ENCODE data around the gene TFDP2. TPM values are rescaled to one million over a fixed set of nuclear protein-coding genes. Genes with fewer than 3 reads are reported as not detected.

The TFDP2 gene
- total RNA-seq, 3 donors from 2014 or later (not counting 1 experiment from before 2014, with no cell fraction given), result 134 to 154 (median 142) TPM

DNA sequence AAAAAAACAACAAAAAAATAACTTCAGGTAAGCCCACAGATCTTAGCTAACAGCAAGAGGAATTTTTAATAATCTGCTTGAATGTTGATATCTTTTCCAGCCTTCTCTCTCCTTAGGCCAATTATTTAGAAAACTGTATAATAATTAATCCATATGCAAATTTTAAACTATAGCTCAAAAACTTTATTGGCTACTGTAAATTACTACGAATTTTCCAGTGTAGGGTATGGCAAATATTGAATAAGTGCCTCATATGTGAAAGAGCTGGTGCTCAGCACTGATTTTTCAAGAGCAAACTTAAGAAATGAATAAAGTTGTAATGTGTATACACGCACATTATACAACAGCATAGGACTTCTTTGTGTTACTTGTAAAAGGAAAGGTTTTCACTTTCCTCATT is 123.0 kb downstream of the TFDP2 start:
- Histone ChIP-seq H3K4me1 (ENCODE audit: control insufficient read depth, insufficient read depth, low read length) (peaks cover 5% of the 10 kb centered on the region), H3K4me3 (ENCODE audit: low read length) (no peak overlapping the region), H3K27me3 (ENCODE audit: control insufficient read depth, insufficient read depth, low read length) (no peaks in the 10 kb centered on the region), H3K36me3 (ENCODE audit: control insufficient read depth, insufficient read depth, low read length) (no peaks in the 10 kb centered on the region), H3K27ac (ENCODE audit: low read length) (no peak overlapping the region), H3K9me3 (ENCODE audit: control insufficient read depth, insufficient read depth, low read length) (no peaks in the 10 kb centered on the region)
- intact Hi-C loops (cut with micrococcal nuclease), result loop anchor here (5.0 kb wide), 1 partner anchor 289 kb away; the partner anchor contains the start of gene RNF7
- H3K4me3 Mint-ChIP-seq, result peak overlapping the region; percentile 0
- TF ChIP-seq, protein P1, sequence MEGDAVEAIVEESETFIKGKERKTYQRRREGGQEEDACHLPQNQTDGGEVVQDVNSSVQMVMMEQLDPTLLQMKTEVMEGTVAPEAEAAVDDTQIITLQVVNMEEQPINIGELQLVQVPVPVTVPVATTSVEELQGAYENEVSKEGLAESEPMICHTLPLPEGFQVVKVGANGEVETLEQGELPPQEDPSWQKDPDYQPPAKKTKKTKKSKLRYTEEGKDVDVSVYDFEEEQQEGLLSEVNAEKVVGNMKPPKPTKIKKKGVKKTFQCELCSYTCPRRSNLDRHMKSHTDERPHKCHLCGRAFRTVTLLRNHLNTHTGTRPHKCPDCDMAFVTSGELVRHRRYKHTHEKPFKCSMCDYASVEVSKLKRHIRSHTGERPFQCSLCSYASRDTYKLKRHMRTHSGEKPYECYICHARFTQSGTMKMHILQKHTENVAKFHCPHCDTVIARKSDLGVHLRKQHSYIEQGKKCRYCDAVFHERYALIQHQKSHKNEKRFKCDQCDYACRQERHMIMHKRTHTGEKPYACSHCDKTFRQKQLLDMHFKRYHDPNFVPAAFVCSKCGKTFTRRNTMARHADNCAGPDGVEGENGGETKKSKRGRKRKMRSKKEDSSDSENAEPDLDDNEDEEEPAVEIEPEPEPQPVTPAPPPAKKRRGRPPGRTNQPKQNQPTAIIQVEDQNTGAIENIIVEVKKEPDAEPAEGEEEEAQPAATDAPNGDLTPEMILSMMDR (IDR thresholded peaks at IDR 0.05), result no peak
- no peaks in the 10 kb centered on the region for H3K27me3 Mint-ChIP-seq (ENCODE audit: low read depth in 2 of 2)
- peak overlapping the region; percentile 4 to 91 for H3K27ac Mint-ChIP-seq
- DNase-seq (no peak), ATAC-seq (no peak)
- no peaks in the 10 kb centered on the region for H3K36me3 Mint-ChIP-seq
- peaks cover 34 to 44% of the 10 kb centered on the region in 2 donors for H3K4me1 Mint-ChIP-seq
- H3K9me3 Mint-ChIP-seq, result no peaks in the 10 kb centered on the region
- WGBS (ENCODE audit: insufficient coverage), result 67% methylated on average over 1 of the region's 2 CpGs

DNA sequence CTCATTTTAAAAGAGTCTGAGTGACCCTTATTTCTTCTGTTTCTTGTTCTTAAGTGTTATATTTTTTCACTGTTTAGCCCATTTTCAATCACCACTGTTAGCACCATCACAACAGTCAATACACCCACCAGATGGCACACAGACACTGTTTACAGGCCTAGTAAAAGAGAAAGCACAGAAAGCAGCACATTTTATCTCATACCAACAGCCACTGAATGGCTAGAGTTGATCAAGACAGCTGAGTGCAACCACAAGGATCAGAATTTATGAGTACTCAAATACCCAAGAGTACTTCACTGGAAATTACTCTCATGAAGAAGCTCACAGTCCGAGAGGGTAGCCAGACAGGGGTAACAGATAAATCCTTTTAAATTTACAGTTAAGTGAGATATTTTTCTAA is 127.0 kb downstream of the TFDP2 start:
- Histone ChIP-seq H3K27me3 (ENCODE audit: control insufficient read depth, insufficient read depth, low read length) (no peaks in the 10 kb centered on the region), H3K27ac (ENCODE audit: low read length) (no peak overlapping the region), H3K4me3 (ENCODE audit: low read length) (no peak overlapping the region), H3K36me3 (ENCODE audit: control insufficient read depth, insufficient read depth, low read length) (no peaks in the 10 kb centered on the region), H3K9me3 (ENCODE audit: control insufficient read depth, insufficient read depth, low read length) (no peaks in the 10 kb centered on the region), H3K4me1 (ENCODE audit: control insufficient read depth, insufficient read depth, low read length) (peaks cover 7% of the 10 kb centered on the region)
- TF ChIP-seq, protein P1 (IDR thresholded peaks at IDR 0.05), result peak; percentile 20
- Mint-ChIP-seq H3K27me3 (ENCODE audit: low read depth in 2 of 2) (no peaks in the 10 kb centered on the region), H3K4me1 (peaks cover 35 to 38% of the 10 kb centered on the region in 2 donors), H3K4me3 (peak overlapping the region; percentile 1), H3K27ac (peak overlapping the region; percentile 72 to 78), H3K36me3 (no peaks in the 10 kb centered on the region), H3K9me3 (no peaks in the 10 kb centered on the region)
- ATAC-seq, result peak; percentile 85 to 90 (median 86)
- intact Hi-C loops (cut with micrococcal nuclease), result loop anchor here (2.0 to 5.0 kb wide), 2 partner anchors 125 to 258 kb away; partner anchors contain the start of gene TFDP2
- peak in 1 of 2 donors; percentile 22 for DNase-seq
- WGBS (ENCODE audit: insufficient coverage), result no CpG with 5 or more reads among the region's 1 CpG

DNA sequence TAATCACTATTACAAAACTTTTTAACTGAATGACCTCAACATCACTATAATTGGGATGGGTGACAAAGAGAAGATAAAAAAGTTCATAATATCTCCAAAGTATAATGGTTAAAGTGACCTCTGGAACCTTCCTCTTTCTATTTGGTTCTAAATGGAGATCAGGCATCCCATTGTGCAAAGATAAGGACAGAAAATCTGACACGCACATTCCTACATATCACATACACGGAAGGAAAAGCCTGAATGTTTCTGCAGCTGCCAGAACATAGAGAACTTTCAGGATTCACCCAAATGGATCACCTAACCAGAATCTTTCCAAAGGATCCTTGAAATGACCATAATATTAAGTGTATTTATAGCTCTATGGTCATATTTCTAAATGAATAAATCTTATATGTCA is 128.2 kb downstream of the TFDP2 start:
- no peaks in the 10 kb centered on the region for H3K27me3 Mint-ChIP-seq (ENCODE audit: low read depth in 2 of 2)
- intact Hi-C loops (cut with micrococcal nuclease), result loop anchor here (5.0 kb wide), 1 partner anchor 126 kb away; the partner anchor contains the start of gene TFDP2
- ATAC-seq, result no peak
- peaks cover 33 to 37% of the 10 kb centered on the region in 2 donors for H3K4me1 Mint-ChIP-seq
- no peaks in the 10 kb centered on the region for H3K9me3 ChIP-seq (ENCODE audit: control insufficient read depth, insufficient read depth, low read length)
- H3K27ac ChIP-seq (ENCODE audit: low read length), result no peak overlapping the region
- H3K27ac Mint-ChIP-seq, result peak overlapping the region; percentile 72 to 78
- no peak for DNase-seq
- no peaks in the 10 kb centered on the region for H3K9me3 Mint-ChIP-seq
- H3K36me3 Mint-ChIP-seq, result no peaks in the 10 kb centered on the region
- H3K36me3 ChIP-seq (ENCODE audit: control insufficient read depth, insufficient read depth, low read length), result no peaks in the 10 kb centered on the region
- 93% methylated on average over 2 of the region's 2 CpGs for WGBS (ENCODE audit: insufficient coverage)
- H3K4me1 ChIP-seq (ENCODE audit: control insufficient read depth, insufficient read depth, low read length), result peaks cover 5% of the 10 kb centered on the region
- H3K4me3 ChIP-seq (ENCODE audit: low read length), result no peak overlapping the region
- TF ChIP-seq, protein P1 (IDR thresholded peaks at IDR 0.05), result no peak
- H3K27me3 ChIP-seq (ENCODE audit: control insufficient read depth, insufficient read depth, low read length), result no peaks in the 10 kb centered on the region
- no peak overlapping the region for H3K4me3 Mint-ChIP-seq

DNA sequence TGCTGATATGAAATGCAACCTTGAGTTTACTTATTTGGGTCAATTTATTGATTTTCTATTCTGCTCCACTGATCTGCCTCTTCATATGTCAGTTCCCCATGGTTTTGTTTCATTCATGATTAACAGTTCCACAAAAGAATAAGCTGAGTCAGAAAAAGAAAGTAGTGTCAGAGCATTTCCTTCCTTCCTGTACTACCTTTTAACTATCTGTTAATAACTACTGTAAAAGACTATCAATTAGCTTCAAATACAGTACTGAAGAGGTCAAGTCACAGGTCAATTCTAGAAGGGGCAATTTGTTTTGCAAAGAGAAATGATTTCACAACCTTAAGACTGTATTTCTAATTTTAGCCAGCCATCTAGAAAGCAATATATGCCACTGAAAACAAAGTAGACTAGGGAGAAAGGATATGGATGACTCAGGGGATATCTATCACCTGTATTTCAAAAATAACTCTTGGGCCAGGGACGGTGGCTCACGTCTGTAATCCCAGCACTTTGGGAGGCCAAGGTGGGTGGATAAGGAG is 129.5 kb downstream of the TFDP2 start:
- intact Hi-C loops (cut with micrococcal nuclease), result loop anchor here (5.0 kb wide), 1 partner anchor 127 kb away; the partner anchor contains the start of gene TFDP2
- H3K27ac ChIP-seq (ENCODE audit: low read length), result no peak overlapping the region
- DNase-seq, result no peak
- no peaks in the 10 kb centered on the region for H3K27me3 ChIP-seq (ENCODE audit: control insufficient read depth, insufficient read depth, low read length)
- Mint-ChIP-seq H3K9me3 (no peaks in the 10 kb centered on the region), H3K36me3 (no peaks in the 10 kb centered on the region), H3K27ac (peak overlapping the region; percentile 9 to 54), H3K4me3 (no peak overlapping the region), H3K4me1 (peaks cover 33 to 37% of the 10 kb centered on the region in 2 donors), H3K27me3 (ENCODE audit: low read depth in 2 of 2) (no peaks in the 10 kb centered on the region)
- ATAC-seq, result no peak
- H3K4me3 ChIP-seq (ENCODE audit: low read length), result no peak overlapping the region
- H3K4me1 ChIP-seq (ENCODE audit: control insufficient read depth, insufficient read depth, low read length), result peaks cover 5% of the 10 kb centered on the region
- H3K9me3 ChIP-seq (ENCODE audit: control insufficient read depth, insufficient read depth, low read length), result no peaks in the 10 kb centered on the region
- H3K36me3 ChIP-seq (ENCODE audit: control insufficient read depth, insufficient read depth, low read length), result no peaks in the 10 kb centered on the region
- WGBS (ENCODE audit: insufficient coverage), result no CpG with 5 or more reads among the region's 2 CpGs
- TF ChIP-seq, protein P1 (IDR thresholded peaks at IDR 0.05), result no peak
